GM18508 (cell line): ENCODE data around the gene PSMG1.
"Not testable (repeated sequence)": the region's sequence is repeated elsewhere in the genome, so short reads cannot be mapped to it uniquely, and the experiment has no call there.

Source experiments
- ATAC-seq: cut with Tn5 transposase; IDR thresholded peaks from one replicate; pipeline ENCODE4 v1.9.1; 2021; ENCODE audit warnings: moderate number of reproducible peaks; ENCODE audit not compliant: insufficient read depth, unreplicated experiment

Gene PSMG1

DNA sequence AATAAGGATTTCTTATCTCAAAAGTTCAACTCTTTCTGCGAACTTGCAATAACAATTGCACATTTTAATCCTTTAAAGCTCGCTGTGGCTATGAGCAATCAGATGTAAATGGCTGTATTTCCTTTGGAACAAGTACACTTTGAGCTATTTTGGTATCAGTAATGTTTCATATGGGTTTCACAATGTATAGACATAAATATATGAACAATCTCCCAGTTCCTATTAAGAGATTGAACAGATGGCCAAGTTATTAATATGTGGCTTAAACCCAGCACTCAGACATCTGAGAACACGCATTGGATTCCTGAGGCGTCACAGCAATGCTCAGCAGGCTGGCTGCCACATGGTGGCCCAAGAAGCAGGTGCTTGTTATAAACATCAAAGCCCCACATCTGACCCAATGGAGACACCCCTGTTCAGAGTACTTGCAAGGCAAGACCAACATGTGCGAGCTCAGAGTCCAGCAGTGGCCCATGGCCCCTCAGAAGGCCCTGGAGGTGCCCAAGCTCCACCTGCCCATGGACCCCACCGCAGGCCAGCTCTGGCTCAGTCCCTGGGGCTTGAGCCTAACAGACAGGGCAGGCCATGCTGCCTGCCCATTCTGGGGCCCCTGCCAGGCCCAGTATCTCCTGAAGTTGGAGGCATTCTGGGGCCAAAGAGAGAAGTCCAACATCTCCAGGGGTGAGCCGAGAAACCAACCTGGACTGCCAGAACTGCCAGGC is 23.7 kb downstream of the PSMG1 start:
- ATAC-seq = no peak

DNA sequence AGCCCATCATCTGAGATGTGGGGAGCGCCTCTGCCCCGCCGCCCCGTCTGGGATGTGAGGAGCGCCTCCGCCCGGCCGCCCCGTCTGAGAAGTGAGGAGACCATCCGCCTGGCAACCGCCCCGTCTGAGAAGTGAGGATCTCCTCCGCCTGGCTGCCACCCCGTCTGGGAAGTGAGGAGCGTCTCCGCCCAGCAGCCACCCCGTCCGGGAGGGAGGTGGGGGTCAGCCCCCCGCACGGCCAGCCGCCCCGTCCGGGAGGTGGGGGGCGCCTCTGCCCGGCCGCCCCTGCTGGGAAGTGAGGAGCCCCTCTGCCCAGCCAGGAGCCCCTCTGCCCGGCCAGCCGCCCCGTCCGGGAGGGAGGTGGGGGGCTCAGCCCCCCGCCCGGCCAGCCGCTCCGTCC is 26.0 kb downstream of the PSMG1 start:
- ATAC-seq = not testable (repeated sequence)

- ATAC-seq = no peak
Observed at GRCh38 chr21:39156024-39156423, 27.2 kb downstream of the PSMG1 start.

- ATAC-seq = no peak
Observed at GRCh38 chr21:39155578-39155977, 27.7 kb downstream of the PSMG1 start.

GRCh38 chr21:39153842-39154241 is 29.4 kb downstream of the PSMG1 start:
- ATAC-seq = no peak

GRCh38 chr21:39153373-39153772 is 29.9 kb downstream of the PSMG1 start:
- ATAC-seq = no peak

DNA sequence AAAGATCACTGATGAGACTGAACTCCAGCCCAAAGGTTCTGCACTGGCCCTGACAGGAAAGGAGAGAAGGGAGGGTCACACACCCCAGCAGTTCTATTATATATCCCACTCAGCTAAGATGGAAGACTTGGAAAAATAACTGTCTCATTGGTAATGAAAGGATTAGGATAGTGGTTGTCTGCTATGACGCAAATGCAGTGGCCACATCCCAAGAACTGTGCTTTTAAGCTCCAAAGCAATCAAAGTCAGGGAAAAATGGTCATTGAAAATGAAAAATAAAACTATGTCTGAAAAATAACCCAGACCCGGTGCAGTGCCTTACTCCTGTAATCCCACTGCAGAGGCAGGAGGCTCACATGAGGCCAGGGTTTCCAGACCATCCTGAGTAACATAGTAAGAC is 31.0 kb downstream of the PSMG1 start:
- no peak for ATAC-seq

DNA sequence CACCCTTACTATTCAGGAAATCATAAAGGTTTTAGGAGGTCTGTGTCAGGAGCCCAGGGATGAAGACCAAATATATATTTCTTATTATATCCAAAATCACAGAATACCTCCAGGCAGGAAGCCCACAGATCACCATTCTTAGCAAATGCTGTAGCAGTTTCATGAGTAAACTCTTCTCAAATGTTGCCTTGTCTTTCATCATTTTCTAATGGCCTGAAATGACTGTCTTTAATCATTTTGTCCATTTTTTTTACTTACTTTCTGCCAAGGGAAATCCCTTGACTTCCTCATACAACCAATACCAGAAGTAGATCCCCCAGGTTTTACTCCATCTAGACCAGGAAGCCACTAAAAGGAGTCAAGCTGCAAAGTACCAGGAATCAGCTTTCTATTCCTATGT is 32.4 kb downstream of the PSMG1 start:
- no peak for ATAC-seq

DNA sequence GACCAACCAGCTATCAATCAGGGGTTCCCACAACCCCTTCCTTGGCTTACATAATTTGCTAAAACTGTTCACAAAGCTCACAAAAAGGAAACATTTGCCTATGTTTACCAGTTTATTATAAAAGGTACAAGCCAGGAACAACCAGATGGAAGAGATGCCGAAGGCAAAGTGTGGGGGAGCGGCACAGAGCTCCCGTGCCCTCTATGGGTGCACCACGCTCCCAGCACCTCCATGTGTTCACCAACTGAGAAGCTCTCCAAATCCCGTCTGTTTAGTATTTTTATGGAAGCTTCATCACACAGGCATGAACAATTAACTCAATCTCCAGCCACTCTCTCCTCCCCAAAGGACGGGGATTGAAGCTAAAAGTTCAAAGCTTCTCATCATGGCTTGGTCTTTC is 32.9 kb downstream of the PSMG1 start:
- no peak for ATAC-seq

GRCh38 chr21:39149882-39150281 is 33.4 kb downstream of the PSMG1 start:
- ATAC-seq = no peak

DNA sequence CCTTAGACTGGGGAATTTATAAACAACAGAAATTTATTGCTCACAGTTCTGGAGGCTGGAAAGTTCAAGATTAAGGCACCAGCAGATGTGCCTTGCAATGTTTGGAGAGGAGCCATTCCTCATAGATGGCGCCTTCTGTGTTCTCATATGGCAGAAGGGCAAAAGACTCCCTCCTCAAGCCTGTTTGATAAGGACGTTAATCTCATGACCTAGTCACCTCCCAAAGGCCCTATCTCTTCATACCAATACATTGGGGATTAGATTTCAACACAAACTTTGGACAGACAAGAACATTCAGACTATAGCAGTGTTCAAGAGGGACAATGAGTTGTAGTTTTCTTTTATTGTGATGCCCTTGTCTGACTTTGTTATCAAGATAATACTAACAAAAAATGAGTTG is 34.3 kb downstream of the PSMG1 start:
- ATAC-seq = no peak

DNA sequence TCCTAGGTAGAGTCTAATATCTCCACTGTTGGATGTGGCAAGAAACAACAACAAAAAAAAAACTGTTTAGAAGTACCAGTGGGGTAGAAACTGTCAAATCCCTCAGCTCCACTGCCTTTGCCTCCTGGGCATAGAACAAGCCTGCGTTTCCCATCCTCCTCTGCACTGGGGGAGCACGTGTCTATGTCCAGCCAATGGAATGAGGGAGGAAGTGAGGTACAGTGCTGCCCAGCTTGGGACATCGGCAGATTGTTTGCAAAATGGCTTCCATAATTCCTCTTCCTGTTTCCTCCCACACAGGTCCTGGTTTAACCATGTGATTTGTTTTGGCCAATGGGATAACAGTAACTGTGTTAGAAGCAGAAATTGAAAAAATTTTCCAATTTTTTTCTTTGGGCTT is 39.1 kb downstream of the PSMG1 start:
- ATAC-seq = no peak

DNA sequence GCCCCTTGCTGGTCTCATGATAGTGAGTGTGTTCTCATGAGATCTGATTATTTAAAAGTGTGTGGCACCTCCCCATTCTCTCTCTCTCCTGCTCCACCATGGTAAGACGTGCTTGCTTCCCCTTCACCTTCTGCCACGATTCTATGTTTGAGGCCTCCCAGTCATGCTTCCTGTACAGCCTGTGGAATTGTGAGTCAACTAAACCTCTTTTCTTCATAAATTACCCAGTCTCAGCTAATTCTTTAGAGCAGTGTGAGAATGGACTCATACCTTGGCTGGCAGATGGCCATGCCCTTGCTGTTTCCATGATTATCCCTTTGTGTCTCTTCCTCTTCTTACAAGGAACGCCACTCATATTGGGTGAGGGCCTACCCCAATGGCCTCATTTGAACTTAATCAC is 40.3 kb downstream of the PSMG1 start:
- no peak for ATAC-seq

GRCh38 chr21:39141502-39141901 is 41.7 kb downstream of the PSMG1 start:
- ATAC-seq = no peak

DNA sequence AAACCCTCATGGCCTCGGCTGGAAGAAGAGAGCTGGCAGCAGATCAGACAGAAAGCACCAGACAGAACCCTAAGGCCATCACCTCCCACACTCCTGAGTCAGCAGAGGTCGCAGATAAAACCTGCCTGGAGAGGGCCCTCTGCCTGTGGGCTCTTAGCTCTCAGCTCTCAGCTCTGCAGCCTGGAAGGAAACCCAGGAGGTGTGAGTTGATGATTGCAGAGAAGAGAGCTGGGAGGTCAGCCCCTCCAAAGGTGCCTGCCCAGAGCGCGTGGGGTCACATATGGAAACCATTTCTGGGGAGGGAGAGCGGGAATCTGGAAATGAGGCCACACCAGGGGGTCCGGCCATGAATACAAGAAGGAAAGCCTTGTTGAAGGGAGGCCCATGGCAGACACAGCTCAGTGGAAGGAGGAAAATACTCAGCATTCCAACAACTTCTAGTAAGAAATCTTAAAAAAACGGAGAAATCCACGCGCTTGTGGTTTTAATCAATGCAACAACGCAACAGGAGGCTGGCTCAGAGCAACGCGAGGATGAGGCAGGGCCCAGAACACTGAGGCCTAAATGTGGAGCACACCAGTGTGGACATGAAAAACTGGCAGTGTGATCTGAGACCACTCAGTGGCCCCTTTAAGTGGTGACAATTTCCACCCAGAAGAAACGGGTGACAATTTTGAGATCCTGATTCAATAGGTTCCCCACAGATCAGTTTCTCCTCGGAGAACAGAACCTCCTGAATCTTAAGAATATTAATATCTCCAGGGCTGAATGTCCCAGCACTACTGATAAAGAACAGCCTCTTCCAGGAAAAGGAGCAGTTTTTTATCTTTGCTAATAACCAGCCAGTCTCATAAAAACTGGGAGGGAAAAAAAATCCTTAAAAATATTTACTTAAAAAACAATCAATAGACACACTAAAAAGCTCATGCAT is 45.7 kb downstream of the PSMG1 start:
- no peak for ATAC-seq

- no peak for ATAC-seq
Observed at GRCh38 chr21:39136711-39137110, 46.5 kb downstream of the PSMG1 start.

DNA sequence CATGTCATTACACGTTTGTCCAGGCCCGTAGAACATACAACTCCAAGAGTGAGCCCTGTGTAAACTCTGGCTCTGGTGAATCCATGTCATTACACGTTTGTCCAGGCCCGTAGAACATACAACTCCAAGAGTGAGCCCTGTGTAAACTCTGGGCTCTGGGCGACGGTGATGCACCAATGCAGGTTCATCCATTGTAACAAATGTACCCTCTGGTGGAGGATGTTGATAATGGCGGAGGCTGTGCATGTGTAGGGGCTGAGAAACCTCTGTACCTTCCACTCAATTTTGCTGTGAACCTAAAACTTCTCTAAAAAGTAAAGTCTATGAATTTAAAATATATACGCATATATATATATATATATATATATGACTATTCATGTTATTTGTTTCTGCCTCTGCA is 47.1 kb downstream of the PSMG1 start:
- ATAC-seq = not testable (repeated sequence)

DNA sequence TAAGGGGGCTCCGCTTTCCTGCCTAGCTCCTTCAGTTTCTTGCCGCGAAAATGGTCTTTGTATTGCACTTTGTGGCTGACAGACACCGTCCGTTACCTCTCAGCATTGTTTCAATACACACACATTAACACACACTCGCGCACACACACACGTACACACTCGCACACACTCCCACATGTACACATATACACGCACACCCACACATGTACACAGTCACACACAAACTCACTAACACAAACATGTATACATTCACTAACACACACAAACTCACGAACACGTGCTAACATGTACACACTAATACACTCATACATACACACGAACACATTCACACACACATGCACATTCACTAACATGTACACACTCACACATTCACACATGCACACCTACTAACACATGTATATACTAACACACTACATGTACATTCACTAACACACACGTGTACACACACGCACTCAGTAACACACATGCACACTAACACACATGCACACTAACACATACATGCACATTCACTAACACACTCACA is 48.9 kb downstream of the PSMG1 start:
- ATAC-seq = no peak

- no peak for ATAC-seq
Observed at GRCh38 chr21:39132248-39132647, 51.0 kb downstream of the PSMG1 start.

- no peak for ATAC-seq
Observed at GRCh38 chr21:39131791-39132190, 51.5 kb downstream of the PSMG1 start.

DNA sequence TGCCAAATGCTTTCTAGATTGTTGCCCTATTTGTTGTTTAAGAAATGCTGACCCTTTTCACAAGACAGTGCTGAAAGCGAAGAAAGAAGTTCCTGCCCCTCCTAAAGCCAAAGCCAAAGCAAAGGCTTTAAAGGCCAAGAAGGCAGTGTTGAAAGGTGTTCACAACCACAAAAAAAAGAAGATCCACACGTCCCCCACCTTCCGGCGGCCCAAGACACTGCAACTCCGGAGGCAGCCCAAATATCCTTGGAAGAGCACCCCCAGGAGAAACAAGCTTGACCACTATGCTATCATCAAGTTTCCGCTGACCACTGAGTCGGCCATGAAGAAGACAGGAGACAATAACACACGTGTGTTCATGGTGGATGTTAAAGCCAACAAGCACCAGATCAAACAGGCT is 55.7 kb downstream of the PSMG1 start:
- no peak for ATAC-seq

- ATAC-seq = no peak
Observed at GRCh38 chr21:39126486-39126806, 56.8 kb downstream of the PSMG1 start.
